DMS 273 treated with DMSO at 0.1 percent for 48 hours (cell line): Measurements from ENCODE around the gene VPS9D1.

Experiments
- DNase-seq: peaks from one replicate; lab custom pipeline; 2025; lab: John Stamatoyannopoulos, UW

The VPS9D1 gene

GRCh38 chr16:89720813-89721545 lies at the start of gene VPS9D1, which contains the start of gene ZNF276:
Gene VPS9D1, minus strand, starts transcription at chr16:89720898. Its CDS starts 37 bp downstream, at chr16:89720861.
Gene ZNF276, plus strand, starts transcription at chr16:89721537. Its CDS starts 104 bp downstream, at chr16:89721641.
- peak; percentile 59 for DNase-seq

GRCh38 chr16:89770367-89770766 lies 49.7 kb upstream of the VPS9D1 start:
- DNase-seq = no peak

GRCh38 chr16:89765292-89765830 lies 44.7 kb upstream of the VPS9D1 start:
- DNase-seq = no peak

GRCh38 chr16:89764711-89765201 lies 44.1 kb upstream of the VPS9D1 start:
- DNase-seq = no peak

- no peak for DNase-seq
Observed at GRCh38 chr16:89761304-89761922, 40.7 kb upstream of the VPS9D1 start.

GRCh38 chr16:89759746-89760340 lies 39.1 kb upstream of the VPS9D1 start:
- DNase-seq = no peak

- DNase-seq = no peak
Observed at GRCh38 chr16:89749637-89750036, 28.9 kb upstream of the VPS9D1 start.

- DNase-seq = no peak
Observed at GRCh38 chr16:89748921-89749320, 28.2 kb upstream of the VPS9D1 start.

- DNase-seq = no peak
Observed at GRCh38 chr16:89748076-89748475, 27.4 kb upstream of the VPS9D1 start.

GRCh38 chr16:89746043-89746442 lies 25.3 kb upstream of the VPS9D1 start:
- no peak for DNase-seq

GRCh38 chr16:89744813-89745212 lies 24.1 kb upstream of the VPS9D1 start:
- no peak for DNase-seq

GRCh38 chr16:89742948-89743347 lies 22.2 kb upstream of the VPS9D1 start:
- DNase-seq = no peak

- DNase-seq = no peak
Observed at GRCh38 chr16:89741342-89742014, 20.8 kb upstream of the VPS9D1 start.

GRCh38 chr16:89739383-89739782 lies 18.7 kb upstream of the VPS9D1 start:
- DNase-seq = no peak

GRCh38 chr16:89738538-89739317 lies 18.0 kb upstream of the VPS9D1 start:
- DNase-seq = no peak

GRCh38 chr16:89738072-89738377 lies 17.3 kb upstream of the VPS9D1 start:
- DNase-seq = no peak

- DNase-seq = no peak
Observed at GRCh38 chr16:89737341-89738071, 16.8 kb upstream of the VPS9D1 start.

- DNase-seq = no peak
Observed at GRCh38 chr16:89736554-89736953, 15.9 kb upstream of the VPS9D1 start.

GRCh38 chr16:89733792-89734191 lies 13.1 kb upstream of the VPS9D1 start:
- no peak for DNase-seq

GRCh38 chr16:89733322-89733721 lies 12.6 kb upstream of the VPS9D1 start:
- DNase-seq = no peak

GRCh38 chr16:89732918-89733242 lies 12.2 kb upstream of the VPS9D1 start:
- no peak for DNase-seq
